ENCODE data around the gene RTL1.

GRCh38 chr14:100839681-100840111 is 63.8 kb downstream of the RTL1 start:
- TF ChIP-seq, protein P1, sequence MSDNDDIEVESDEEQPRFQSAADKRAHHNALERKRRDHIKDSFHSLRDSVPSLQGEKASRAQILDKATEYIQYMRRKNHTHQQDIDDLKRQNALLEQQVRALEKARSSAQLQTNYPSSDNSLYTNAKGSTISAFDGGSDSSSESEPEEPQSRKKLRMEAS (IDR thresholded peaks at IDR 0.05; ENCODE audit: low read depth) = no peak
- TF ChIP-seq CTCF (IDR thresholded peaks at IDR 0.05) (no peak), GABPA (IDR thresholded peaks at IDR 0.05; ENCODE audit: low read depth) (no peak), TCF12 (IDR thresholded peaks at IDR 0.05) (no peak)
